ENCODE data around the gene CES2.
"Not testable (repeated sequence)": the region's sequence is repeated elsewhere in the genome, so short reads cannot be mapped to it uniquely, and the experiment has no call there.

CES2 gene, protein sequence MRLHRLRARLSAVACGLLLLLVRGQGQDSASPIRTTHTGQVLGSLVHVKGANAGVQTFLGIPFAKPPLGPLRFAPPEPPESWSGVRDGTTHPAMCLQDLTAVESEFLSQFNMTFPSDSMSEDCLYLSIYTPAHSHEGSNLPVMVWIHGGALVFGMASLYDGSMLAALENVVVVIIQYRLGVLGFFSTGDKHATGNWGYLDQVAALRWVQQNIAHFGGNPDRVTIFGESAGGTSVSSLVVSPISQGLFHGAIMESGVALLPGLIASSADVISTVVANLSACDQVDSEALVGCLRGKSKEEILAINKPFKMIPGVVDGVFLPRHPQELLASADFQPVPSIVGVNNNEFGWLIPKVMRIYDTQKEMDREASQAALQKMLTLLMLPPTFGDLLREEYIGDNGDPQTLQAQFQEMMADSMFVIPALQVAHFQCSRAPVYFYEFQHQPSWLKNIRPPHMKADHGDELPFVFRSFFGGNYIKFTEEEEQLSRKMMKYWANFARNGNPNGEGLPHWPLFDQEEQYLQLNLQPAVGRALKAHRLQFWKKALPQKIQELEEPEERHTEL
- long read RNA-seq, donor 1, transcript CES2-201 (12 exons, 3,927 nt): major isoform, 6 of 27 reads
- long read RNA-seq, donor 1, partial matches to known transcripts: 20 of 27 reads
- long read RNA-seq, donor 1, other reads (novel, unspliced or antisense): 0 of 27 reads
- long read RNA-seq, donor 2, partial matches to known transcripts: 19 of 24 reads
- long read RNA-seq, donor 2, other reads (novel, unspliced or antisense): 0 of 24 reads
- long read RNA-seq, donor 3, partial matches to known transcripts: 0 of 5 reads
- long read RNA-seq, donor 3, other reads (novel, unspliced or antisense): 0 of 5 reads
- long read RNA-seq, donor 4, transcript CES2-201 (12 exons, 3,927 nt): major isoform, 7 of 42 reads
- long read RNA-seq, donor 4, partial matches to known transcripts: 34 of 42 reads
- long read RNA-seq, donor 4, other reads (novel, unspliced or antisense): 0 of 42 reads
- long read RNA-seq, donor 5, transcript CES2-201 (12 exons, 3,927 nt): major isoform, 11 of 11 reads
- long read RNA-seq, donor 5, partial matches to known transcripts: 0 of 11 reads
- long read RNA-seq, donor 5, other reads (novel, unspliced or antisense): 0 of 11 reads
- long read RNA-seq, donor 6, transcript CES2-201 (12 exons, 3,927 nt): major isoform, 6 of 6 reads
- long read RNA-seq, donor 6, partial matches to known transcripts: 0 of 6 reads
- long read RNA-seq, donor 6, other reads (novel, unspliced or antisense): 0 of 6 reads
- long read RNA-seq, donor 7: 0 reads
- long read RNA-seq, donor 8, transcript CES2-201 (12 exons, 3,927 nt): major isoform, 9 of 9 reads
- long read RNA-seq, donor 8, partial matches to known transcripts: 0 of 9 reads
- long read RNA-seq, donor 8, other reads (novel, unspliced or antisense): 0 of 9 reads

DNA sequence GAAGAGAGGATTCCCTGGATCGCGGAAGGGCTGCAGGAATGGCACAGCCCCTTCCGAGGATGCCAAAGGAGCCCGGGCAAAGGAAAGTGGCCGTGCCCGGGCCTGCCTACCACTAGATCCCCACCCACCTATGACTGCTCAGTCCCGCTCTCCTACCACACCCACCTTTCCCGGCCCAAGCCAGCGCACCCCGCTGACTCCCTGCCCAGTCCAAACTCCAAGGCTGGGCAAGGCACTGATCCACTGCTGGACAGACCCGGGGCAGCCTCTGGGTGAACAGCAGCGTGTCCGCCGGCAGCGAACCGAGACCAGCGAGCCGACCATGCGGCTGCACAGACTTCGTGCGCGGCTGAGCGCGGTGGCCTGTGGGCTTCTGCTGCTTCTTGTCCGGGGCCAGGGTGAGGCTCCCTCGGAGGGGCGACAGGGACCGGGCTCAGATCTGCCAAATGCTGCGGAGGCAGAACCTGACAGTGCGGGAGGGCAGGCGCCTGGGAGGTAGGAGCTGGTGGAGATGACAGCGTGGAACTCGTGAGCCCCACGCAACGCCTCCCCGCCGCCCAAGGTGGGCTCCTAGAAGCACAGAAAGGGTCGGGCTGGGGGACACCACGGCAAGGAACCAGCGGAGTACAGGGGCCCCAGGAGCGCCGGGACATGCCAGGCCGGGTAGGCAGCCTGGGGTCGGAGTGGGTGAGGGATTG is at the start of gene CES2:
Gene CES2 (plus strand): TSS at position 203 of the 698 bp plus-strand sequence. CDS start 120 bp downstream, at position 323.
- DNase-seq: peak; percentile 65

DNA sequence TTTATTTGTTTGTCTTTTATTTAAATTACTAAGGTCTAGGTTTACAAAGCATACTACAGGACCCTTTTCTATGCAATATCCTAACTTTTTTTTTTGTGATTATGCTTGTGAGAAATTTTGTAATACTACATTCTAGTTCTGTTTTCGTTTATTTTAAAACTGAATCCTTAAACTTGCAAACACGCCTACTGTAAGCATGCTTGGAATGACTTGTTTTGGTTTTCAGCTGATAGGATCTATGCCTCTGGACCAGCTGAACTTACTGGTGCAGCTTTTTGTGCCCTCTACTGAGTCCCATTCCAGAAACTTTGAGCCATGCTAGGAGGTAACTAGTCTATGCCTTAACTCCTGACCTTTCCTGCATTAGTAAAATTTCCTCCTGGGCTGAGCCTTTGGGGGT is 49.0 kb upstream of the CES2 start:
- DNase-seq: no peak

DNA sequence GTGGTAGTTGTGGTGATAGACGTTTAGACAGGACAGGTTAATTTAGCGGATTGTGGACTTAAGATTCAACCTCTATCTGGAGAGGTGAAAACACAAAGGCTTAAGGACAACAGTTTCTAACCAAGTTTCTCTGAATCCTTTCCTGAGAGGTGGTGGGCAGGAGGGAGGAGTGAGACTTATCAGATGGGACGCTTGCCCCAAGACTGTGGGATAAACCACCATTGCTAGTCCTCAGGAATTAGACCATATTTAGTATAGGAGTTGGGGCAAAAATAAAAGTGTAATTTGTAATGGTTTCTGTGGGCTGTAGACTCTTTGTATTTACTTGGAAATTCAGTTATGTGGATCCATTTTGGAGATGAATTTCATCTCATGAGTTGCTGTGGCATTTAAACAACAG is 48.4 kb upstream of the CES2 start:
- no peak for DNase-seq

DNA sequence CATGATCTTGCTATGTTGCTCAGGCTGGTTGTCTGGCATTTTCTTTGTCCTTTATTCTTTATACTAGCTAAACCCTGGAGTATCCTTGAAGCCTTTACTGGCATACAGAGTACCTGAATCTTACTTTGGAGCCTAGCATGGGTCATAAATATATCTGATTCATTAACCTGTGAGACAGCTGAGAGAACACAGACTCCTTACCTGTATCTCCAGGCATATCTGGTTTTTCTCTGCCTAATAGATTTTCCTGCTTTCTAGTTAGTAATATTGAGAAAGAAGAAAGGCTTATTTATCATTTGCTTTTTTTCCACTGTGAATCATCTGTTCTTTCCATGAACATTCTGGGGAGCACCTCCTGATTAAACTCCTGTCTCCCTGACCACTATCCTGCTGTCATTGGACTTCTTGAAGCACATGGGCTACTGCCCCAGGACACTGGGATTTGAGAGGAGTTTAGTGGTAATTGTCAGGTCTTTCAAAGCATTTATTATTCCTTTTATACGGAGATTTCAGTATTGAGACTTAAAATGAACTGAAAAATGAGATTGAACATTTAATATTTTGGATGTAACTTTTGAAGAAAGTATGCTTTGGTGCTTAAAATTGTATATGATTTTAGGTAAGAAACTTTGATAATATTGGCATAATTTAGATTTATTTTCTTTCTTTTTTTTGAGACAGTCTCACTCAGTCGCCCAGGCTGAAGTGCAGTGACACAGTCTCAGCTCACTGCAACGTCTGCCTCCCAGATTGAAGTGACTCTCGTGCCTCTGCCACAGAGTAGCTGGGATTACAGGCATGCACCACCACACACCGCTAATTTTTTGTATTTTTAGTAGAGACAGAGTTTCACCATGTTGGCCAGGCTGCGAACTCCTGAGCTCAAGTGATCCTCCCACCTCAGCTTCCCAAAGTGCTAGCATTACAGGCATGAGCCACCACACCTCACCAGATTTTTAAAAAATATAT is 46.4 kb upstream of the CES2 start:
- no peak for DNase-seq

DNA sequence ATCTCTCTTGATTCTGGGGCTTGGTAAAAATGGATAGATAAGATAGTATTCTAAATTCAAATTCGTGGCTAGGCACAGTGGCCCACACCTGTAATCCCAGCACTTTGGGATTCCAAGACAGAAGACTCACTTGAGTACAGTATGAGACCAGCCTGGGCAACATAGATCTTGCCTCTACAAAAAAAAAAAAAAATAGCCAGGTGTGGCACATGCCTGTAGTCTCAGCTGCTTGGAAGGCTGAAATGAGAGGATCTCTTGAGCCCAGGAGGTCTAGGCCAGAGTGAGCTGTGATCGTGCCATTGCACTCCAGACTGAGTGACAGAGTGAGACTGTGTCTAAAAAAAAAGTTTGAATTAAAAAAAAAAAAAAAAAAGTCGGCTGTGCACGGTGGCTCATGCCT is 45.7 kb upstream of the CES2 start:
- DNase-seq: no peak

DNA sequence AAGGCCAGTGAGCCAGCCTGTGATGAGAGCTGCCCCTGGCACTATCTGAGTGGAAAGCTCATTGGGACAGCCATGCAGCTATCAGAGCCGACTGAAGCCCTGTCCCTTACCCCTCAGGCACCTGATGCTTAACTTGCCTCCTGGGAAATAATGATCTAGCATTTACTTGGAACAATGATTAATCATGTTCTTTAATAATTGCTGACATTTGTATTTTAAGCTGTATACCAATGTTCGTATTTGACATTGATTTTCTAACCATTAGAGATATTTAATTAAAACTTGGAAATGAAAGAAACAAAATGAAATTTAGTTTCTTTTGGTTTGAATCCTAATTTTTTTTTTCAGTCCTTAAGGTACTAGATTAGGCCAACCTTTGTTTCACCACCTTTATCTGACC is 44.5 kb upstream of the CES2 start:
- DNase-seq: no peak

DNA sequence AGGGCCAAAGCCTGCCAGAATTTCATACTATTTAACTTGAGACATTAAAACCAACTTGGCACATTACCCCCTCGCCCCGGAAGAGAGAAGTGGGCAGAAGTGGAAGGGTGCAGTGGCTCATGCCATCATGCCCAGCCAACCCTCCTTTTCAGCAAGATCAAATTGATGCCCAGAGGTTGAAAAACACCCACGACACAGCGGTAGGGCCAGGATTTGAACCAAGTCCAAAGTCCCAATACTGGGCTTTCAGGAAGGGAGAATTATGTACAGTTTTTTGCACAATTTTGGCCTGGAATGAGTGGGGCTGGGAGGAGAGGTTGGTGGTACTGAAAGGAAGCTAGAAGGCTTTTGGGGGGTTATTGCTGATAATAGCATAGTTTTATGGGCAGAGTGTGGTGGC is 44.0 kb upstream of the CES2 start:
- no peak for DNase-seq

DNA sequence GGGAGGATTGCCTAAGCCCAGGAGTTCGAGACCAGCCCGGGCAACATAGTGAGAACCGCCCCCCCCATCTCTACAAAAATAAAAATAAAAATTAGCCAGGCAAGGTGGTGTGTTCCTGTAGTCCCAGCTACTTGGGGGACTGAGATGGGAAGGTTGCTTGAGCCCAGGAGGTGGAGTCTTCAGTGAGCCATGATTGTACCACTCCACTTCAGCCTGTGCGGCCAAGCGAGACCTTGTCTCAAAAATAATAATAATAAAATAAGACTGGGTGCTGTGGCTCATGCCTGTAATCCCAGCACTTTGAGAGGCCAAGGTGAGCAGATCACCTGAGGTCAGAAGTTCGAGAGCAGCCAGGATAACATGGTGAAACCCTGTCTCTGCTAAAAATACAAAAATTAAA is 43.5 kb upstream of the CES2 start:
- no peak for DNase-seq

DNA sequence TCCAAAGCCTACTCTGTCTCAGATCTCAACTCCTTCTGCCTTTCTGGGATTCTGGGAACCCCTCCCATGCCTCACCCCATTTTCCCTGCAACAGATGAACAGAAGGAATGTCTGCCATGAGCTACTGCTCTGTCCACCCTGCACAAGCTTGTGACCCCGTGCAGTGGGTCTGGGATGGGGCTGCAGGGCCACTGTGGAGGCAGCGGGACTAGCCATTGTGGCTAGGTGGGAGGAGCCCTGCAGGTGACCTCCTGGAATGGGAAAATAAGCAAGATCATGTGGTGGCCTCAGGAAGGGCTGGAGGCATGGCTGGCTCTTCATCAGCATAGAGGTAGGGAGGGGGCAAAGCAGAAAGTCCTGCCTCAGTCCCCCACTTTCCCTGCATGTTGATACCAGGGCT is 41.3 kb upstream of the CES2 start:
- no peak for DNase-seq

DNA sequence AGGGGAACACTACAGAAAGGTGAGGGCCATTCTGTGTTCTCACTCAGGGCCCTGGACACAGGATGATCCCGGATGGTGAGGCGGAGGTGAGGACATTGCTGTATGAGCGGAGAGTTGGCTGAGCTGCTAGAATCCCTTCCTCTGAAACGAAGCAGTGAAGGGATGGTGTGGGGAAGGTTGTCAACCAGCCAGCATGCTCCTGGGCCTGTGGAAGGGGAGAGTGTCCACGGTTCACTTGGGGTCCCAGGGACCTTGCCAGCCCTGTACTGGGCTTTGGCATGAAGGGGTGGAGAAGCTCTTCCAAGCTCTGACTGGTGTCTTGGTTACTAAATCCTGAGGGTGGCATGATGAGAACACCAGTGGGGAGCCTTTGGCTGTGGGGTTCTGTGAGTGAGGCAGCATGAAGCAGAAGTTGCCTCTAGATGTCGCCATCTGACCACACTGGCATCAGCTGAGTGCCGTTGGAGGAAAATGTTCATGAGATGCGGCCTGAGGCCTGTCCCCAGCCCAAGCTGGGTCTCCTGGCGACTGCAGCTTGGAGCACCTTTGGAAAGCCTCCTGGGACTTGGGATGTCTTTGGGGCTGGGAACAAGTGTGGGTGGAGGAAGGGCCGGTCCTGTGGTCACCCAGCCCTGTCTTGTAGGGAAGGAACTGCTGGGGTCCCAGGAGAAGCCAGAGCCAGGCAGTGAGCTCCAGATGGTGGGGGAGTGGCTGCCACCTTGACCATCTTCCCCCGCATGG is 40.2 kb upstream of the CES2 start:
- peak; percentile 68 for DNase-seq

DNA sequence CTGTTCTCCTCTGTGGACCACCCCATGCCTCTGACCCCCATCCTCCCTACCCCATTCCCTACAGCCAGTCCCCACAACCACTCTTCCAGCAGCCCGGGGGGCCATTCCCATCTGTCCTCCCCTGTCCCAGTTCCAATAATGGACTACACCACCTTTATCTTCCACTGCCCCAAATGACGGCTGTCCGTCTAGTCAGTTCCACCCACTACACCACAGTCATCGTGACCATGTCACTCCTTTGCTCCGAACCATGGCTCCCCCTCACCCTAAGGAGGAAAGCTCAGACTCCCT is 39.7 kb upstream of the CES2 start:
- DNase-seq: no peak

DNA sequence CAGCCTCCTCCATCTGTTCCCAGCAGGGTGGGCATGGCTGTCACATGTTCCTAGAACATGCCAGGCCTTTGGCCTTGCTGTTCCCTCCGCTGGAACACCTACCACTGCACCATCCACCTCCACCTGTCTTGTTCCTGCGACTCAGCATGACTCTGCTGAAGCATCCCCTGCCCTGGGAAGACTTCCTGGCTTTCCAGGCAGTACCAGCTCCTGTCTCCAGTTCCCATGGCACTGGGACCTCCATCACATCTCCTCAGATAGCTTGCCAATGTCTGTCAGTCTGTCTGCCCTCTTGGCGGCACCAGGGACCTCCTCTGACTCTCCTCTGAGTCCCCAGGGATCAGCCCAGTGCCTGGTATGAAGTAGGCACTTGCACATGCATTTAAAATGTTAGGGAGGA is 39.3 kb upstream of the CES2 start:
- no peak for DNase-seq

DNA sequence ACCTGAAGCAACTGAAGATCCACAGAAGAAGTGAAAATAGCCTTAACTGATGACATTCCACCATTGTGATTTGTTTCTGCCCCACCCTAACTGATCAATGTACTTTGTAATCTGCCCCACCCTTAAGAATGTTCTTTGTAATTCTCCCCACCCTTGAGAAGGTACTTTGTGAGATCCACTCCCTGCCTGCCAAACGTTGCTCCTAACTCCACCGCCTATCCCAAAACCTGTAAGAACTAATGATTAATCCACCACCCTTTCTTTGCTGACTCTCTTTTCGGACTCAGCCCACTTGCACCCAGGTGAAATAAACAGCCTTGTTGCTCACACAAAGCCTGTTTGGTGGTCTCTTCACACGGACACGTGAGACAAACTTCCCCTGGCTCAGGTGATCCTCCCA is 38.6 kb upstream of the CES2 start:
- not testable (repeated sequence) for DNase-seq

DNA sequence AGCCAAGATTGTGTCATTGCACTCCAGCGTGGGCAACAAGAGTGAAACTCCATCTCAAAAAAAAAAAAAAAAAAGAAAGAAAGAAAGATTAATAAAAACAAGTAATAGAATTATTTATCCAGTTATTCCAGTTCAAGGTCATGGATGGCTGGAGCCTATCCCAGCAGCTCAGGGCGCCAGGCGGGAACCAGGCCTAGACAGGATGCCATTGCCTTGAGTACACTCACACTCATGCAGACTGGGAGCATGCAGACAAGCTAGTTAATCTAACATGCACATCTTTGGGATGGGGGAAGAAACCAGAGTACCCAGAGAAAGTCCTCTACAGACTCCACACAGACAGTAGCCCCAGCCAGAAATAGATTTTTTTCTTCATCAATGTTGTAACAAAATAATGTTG is 37.1 kb upstream of the CES2 start:
- DNase-seq: no peak

DNA sequence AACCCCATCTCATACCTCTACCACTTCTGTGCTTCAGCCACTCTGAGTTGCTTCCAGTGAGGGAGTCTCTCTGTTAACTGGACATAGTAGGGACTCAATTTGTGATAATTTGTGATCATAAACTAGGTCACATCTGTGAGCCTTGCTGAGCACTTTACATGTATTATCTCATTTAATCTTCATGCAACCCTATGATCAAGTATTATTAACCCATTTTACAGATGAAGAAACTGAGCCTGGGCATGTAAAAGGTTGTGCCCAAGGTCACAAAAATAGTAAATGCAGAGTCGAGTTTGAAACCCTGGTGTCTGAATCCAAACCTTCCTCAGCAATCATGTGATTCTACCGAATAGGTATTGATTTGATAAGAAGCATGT is 36.4 kb upstream of the CES2 start:
- no peak for DNase-seq

DNA sequence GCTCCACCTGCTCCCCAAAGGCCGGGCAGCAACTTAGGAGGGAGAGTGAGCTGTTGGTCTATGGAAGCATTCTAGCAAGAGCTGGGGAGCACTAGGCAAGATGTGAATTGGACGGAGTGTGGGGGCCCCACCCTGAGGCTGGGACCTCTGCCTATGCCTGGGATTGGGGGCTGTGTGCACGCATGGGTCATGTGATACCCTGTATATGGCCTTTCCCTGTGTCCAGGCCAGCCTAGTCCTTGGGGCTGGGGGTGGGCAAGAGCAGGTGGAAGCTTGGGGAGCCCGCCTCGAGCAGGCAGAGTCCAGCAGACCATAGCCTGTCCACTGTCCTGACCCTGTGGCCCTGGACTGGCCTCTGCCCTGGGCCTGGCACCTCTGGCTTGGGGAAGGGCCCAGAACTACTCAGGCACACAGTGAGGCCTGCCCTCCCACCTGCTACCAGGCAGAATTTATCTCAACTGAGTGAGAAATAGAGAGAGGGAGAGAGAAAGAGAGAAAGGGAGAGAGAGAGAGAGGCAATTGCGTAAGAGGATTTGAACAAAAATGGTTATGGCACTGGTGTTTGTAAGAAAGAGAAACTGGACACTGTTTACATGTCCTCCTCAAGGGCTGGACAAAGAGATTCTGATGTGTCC is 35.9 kb upstream of the CES2 start:
- no peak for DNase-seq

DNA sequence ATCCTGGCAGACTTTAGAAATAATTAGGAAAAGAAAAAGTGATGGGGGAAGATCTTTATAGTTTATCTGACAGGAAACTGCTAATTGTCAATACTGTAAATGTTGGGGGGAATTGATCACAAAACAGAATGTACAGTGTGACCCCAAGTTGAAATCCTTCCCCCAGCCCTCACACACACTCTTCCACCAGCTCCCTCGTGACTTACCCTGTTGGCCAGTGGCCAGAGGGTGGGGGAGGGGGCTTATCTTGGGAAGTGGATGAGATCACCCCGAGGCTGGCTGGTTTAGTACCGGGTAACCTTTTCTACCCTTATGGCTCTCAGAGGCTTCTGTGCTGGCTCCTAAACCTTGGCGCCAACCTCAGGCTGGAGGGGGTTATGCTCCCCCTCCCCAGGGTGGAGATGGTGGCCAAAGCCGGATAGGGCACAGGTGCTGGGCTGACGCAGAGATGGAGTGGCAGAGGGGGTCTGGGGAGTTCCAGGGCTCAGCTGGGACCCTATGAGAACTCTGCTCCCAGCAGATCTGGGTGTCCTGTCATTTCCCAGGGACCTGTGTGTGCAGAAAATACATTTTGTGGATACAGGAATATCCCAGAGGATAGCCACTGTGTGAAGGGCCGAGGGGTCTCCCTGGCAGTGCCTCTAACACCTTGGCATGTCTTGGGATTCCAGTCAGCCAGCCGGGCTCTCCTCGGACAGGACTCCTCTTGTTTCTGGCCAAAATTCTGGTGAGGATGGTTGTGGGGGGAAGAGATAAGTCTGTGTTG is 35.2 kb upstream of the CES2 start:
- peak; percentile 65 for DNase-seq

DNA sequence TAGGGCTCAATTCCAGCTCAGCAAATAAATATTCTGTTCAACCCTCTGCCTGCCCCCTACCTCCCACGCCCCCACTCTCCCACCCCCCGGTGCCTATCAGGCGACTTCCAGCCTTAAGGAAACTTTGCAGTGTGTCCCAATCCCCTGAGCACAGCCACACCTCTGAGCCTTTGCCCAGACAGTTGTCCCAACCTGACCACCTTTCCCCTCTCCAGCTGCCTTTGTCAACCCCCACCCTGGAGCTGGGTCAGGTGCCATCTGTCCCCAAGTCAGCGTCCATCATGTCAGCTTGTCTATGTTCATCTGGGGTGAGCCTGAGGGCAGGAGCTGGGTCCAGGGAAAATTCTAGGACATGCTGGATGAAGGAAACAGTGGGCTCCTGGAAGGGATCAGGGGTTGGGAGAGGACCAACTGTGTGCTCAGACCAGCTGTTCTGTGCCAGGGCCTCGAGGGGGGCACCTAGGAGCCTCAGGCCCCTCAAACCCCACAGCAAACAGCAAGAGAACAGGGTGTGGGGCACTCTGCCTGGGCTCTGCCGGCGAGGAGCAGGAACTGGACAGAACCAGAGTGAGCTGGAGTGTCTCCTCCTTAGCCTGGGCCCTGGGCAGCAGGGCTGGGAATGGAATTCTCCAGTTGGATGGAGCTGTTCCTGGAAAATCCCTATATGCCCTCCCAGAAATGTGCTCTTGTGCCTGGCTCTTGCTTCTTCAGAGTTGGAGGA is 34.4 kb upstream of the CES2 start:
- DNase-seq: no peak
